Amniotic stem cell (primary cell): ENCODE measurements around the gene RFTN1.

Source experiments
- DNase-seq: peaks from one replicate; lab custom pipeline; 2025; lab: John Stamatoyannopoulos, UW

Gene RFTN1

GRCh38 chr3:16432714-16433113 is 80.8 kb downstream of the RFTN1 start:
- no peak for DNase-seq

GRCh38 chr3:16430717-16431630 is 82.5 kb downstream of the RFTN1 start:
- no peak for DNase-seq

DNA sequence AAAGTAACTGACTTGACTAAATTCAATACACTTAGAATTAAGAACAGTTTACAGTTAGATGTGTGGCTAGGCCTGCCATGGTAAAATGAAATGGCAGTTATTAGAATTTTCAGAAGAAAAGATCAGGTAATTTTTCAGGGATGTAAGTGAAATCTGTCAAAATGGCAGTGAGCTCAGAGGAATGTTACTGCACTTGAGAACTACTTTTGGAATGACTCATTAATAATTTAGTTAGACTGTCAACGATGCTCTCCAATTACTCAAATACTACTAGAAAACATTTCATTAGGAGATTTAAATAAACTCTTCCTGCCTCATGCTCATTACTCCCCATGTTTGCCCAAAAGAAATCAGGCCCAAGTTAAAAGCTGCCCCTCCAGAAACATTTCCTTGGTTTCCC is 84.4 kb downstream of the RFTN1 start:
- DNase-seq, result no peak

DNA sequence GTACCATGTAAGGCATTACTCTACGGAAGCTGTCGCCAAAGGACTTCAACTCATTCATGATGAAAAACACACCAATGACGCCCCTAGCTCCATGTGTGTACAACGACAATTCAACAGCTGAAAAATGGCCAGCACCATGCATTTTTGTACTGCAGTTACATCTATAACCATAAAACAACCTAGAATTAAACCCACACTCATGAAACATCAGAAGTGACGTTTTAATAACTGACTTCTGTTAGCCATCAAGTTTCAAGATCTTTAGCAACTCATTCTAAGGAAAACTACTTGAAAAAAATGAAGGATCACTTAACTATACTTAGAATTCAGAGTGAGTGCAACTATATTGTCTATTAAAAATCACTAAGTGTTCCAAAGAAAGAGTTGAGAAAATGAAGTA is 84.9 kb downstream of the RFTN1 start:
- DNase-seq, result no peak

DNA sequence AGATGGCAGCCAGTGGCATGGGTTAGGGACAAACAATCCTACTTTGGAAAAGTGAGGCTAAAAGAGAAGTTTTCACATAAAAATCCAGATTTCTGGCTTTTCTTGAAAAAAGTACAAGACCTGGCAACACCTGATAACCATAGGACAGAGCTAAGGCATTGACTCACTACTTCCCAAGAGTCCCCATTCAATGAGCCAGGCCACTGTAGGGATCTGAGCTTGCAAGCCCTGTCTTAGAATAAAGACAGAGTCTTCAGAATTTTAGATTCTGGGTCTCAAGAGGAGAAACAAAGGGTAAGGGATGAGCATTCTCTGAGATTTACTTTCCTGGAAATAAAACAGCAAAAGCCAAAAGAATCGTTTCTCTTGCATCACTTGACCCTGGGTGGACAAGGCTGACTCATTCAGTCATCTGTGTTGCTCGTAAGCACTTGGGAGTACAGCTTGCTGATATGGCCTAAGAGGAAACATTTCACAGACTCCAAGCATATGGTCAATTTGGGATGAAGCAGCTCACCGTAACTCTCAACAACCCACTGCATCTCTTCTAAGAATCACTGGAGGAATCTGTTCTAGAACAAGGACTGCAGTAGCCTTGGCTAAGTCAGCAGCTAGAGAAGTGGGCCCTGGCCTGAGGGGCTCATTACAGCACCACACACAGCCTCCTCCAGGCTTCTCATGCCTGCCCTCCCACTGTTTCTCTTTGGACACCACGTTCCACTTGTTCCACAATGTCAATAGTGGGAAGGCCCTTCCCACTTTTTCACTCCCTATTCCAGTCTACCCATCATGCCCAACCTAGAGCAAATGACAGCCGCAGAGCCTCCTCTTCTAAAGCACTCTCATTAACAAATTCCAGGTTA is 86.2 kb downstream of the RFTN1 start:
- peak; percentile 38 for DNase-seq

DNA sequence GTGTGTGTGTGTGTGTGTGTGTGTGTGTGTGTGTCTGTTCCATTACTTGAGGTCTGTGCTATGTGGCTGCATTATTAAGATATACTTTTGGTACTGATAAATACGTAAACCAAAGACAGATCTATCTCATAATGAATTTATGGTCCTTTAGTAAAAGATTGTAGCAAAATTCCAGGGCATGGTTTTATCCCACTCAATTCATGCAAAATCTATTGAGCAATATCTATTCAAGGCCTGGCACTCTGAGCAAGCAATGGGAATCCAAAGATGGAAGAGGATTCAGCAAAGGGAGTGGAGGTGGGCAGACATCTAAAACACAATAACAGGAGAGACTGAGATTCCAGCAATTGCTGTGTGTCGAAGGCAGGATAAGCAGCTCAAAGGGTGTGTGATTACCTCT is 86.8 kb downstream of the RFTN1 start:
- no peak for DNase-seq

DNA sequence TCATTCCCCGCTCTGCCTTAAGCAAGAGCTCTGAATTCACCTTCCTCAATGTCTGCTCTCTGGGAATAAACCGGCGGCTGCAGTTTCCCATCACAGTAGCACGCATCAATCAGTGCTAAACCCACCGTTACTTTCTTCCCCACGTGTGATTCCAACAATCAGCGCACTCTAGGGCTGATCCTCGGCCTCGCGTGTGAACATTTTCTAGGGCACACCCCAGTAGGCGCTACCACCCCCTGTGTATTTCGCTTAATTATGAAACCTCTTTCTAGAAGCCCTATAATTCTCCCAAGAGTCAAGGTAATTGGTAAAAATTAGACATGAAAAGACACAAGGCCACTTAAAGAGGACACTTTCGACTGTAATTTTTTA is 87.5 kb downstream of the RFTN1 start:
- no peak for DNase-seq

GRCh38 chr3:16425398-16426028 is 88.0 kb downstream of the RFTN1 start:
- no peak for DNase-seq

GRCh38 chr3:16423947-16424673 is 89.4 kb downstream of the RFTN1 start:
- no peak for DNase-seq

DNA sequence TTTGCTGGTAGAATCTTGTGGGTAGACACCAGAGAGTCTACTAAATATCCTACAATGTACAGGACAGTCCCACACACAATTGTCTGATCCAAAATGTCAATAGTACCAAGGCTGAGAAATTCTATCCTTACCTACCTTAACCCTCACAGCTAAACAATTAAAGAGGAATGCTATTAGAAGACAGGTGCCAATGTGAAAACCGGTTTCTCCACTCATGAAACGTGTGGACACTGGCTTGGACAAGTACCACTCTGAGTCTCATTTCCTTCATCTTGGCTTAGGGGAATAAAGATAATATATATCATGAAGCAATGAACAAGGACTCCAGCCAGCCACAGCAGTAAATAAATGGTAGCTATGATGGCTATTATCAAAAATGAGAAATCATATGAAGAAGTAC is 90.2 kb downstream of the RFTN1 start:
- DNase-seq, result no peak

DNA sequence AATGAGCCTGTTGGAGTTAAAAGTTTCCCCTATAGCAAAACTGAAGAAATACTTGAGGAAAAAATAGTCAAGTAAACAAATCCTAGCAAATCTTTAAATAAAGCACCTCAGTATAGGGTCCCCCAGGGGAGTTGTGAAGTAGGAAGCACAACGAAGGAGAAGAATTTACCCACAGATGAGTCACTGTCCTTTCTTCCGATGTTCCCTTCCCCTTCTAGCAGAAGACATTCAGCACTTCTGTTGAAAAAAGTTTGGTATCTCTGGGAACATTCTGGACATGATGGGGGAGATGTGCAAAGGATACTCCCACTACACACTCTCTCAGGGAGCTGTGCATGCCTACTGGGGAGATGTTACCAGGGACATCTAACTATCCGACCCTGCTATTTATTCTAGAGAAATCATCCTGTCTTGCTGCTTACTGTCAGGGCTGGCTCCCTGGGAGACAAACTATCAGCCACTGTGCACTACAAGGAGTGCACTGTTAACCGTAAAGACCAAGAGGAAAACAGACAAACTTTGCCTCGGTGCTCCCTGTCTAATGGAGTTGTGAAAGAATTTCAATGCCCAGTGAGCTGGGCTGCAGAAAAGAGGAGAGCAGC is 93.8 kb downstream of the RFTN1 start:
- DNase-seq, result no peak

DNA sequence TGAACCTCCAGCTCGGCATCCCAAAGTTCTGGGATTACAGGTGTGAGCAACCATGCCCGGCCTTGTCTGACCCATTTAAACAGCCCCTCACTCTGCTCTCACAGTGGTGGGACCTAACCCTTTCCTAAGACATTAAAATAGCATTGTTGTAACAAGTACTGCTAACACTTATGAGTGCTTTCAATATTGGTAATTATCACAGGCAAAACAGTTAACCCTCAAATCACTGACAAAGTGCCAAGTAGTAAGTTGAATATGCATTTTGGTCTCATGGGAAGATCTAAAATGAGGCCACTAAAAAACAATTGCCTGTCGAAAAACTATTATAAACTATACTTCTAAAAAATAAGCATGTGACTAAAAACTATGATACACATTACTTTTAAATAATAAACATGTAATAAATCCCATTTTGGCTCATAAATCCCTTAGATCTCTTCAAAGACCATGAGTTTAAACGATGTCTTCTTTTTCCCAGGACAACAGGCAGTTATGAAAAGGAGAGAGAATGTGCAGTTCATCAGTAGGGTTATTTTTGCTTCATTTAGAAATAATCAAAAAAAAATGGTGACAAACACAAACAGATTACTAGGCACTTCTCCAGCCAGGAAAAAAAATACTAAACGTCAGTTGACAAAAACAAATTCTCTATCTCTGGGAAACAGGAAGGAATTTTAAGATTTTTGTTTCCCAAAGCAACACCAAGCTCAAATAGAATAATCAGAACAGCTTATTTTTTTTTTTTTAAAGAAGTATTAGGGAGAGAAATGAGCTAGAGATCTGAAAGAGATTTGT is 95.4 kb downstream of the RFTN1 start:
- no peak for DNase-seq

DNA sequence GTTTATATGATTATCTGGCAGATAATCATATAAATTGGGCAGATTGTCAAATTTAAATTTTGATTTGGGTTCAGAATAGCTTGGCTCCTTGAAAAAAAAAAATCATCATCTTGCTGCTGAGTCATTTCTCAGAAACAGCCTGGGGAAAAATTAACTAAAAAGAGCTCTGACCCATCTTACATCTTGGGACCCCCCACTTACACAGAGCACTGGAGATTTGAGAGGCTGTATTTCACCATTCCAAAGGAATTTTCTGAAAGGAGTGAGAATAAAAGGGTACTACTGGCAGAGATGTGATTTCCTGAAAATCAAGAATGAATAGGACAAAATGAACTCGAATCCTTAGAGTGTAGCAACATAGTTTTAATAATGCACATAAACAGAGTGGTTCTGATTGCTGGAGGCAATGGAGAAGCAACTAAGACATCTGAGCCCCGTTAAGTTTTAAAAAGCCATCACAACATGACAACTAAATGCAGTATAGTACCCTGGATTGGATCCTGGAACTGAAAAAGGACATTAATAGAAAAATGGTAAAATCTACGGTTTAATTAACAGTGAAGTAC is 97.5 kb downstream of the RFTN1 start:
- DNase-seq, result no peak

DNA sequence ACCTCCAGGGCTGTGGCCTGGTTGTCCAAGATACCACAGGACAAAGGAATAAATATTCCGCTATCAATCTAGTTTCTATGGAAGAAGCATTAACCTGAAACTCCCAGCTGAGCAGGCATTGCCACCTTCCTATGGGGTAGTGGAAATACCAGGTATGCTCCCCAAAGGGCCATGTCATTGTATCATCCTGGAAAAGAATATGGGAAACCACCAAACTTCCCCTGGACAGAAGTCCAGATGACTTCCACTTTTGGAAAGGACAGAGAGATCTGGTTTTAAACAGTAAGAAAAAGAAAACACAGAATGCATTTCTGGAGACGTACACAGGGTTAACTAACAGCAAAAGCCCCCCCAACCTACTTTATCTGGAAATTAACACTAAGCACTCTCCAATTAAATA is 100.2 kb downstream of the RFTN1 start:
- DNase-seq, result no peak

GRCh38 chr3:16412192-16412800 is 101.2 kb downstream of the RFTN1 start:
- DNase-seq, result no peak

- no peak for DNase-seq
These were observed 102.1 kb downstream of the RFTN1 start for GRCh38 chr3:16411441-16411840.

- DNase-seq, result no peak
These were observed 102.8 kb downstream of the RFTN1 start for GRCh38 chr3:16410659-16411058.

GRCh38 chr3:16409032-16409431 is 104.5 kb downstream of the RFTN1 start:
- DNase-seq, result no peak

DNA sequence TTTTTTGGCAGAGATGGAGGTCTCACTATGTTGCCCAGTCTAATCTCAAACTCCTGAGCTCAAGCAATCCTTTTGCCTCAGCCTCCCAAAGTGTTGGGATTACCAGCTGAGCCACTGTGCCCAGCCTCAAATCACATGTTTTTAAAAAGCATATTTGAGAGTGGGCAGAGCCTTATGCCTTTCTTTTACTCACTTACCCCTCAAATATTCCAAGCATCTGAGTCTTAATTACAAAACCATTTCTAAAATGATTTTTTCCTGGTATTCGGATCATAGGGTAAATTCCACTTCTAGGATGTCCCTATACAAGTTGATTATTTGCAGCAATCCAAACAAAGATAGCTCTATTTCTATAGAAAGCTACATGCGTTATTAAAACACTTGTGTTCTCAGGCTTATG is 106.1 kb downstream of the RFTN1 start:
- no peak for DNase-seq

DNA sequence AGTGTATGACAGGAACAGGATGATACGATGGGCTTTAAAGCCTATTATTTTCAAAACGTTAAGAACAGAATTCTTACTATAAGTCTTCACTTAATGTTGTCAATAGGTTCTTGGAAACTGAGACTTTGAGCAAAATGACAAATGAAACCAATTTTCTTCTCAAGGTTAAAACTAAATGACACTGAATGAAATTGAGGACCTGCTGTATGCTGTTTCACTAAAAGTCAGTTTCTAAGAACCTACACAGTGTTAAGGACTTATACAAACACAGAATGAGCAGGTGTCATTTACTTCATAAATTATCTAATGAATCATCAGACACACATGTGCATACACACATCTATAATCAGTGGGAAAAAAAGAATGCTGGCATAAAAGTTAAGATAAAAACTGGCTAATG is 106.9 kb downstream of the RFTN1 start:
- no peak for DNase-seq
